Fibroblast of skin of abdomen (primary cell): Measurements from ENCODE around the gene E2F6. TPM values are rescaled to one million over a fixed set of nuclear protein-coding genes. Genes with fewer than 3 reads are reported as not detected.

Experiments used
- DNase-seq: peaks from one replicate; pipeline ENCODE4 v3.0.0-alpha.2; 2013
- polyA plus RNA-seq, 2 experiments: library from polyadenylated mRNA; unstranded; fragments of 120-200 nt; gene quantifications; one replicate each; pipeline ENCODE4 v1.2.1, GENCODE V29; 2013; ENCODE audit not compliant: insufficient read length in 2 of 2

Gene E2F6
- 12.3 TPM for polyA plus RNA-seq (2013, experiment 1 of 2; ENCODE audit: insufficient read length)
- 13.5 TPM for polyA plus RNA-seq (2013, experiment 2 of 2; ENCODE audit: insufficient read length)

DNA sequence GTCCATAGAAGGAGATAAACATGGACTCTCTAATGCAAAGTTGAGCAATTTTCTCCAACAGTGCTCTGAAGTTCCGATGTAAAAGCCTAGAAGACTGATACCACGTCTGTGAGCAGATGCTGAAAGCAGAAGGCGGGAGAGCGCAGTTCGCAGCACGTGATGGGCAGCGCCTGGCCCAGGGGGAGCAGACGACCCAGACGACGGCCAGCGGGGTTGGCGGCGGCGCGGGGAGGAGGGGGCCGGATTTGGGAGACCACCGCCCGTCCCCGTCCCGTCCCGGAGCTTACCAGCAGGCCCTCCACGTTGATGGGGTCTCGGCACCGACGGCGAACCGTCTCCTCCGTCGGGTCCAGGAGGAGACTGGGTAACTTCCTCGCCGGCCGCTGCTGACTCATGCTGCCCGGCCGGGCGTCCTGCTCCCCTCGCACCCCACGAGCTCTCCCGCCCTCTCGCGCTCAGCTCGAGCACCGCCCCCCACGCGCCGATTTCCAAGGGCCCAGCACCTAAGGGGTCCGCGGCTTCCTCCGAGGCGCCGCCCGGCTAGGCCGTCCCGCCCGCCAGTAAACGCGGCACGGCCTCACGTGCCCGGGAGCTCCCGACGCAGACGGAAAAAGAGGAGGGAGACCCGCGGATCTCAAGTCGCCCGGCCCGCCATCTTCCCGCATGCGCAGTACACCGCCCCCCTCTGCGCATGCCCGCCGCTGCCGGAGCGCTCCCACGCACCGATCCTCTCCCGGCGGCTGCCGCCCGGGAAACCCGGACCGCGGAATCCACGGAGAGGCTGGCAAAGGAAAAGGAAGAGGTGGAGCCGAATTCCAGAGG is at the start of gene E2F6:
E2F6 (minus strand) TSS at position 677 of the 822 bp plus-strand sequence; CDS start at position 395, 282 bp downstream.
- peak; percentile 95 for DNase-seq

DNA sequence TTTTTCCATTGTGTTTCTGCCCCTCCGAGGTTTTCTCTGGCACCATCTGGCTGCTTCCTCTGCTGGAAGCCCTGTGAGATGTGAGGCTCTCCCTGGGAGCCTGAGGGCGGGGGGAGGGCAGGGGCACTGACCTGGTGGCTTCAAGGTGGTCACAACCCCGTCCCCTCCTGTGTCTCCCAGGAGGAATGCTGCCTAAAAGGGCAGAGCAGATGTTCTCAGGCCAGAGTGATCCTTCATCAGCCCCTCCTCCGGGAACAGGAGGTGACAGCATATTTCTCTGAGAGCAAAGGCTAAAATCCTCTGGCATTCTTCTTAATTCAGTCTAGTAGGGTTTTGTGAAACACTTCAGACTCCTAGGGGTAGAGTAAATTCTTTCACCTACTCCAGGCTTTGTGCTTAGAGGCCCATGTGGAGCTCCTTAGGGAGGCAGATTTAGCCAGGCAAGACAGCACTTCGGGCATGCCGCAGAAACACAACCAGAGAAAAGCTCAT is 49.6 kb upstream of the E2F6 start:
- no peak for DNase-seq

DNA sequence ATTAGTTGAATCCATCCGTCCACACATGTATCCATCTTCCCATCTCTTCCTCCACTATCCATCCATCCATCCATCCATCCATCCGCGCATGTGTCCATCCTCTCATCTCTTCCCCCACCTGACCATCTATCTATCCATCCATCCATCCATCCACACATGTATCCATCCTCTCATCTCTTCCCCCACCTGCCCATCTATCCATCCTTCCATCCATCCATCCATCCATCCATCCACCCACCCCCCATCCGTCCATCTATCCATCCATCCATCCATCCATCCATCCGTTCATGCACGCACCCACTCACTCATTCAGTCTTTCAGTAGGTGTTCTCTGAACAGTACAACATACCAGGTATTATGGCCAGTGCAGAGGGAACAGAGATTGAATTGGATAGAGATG is 48.9 kb upstream of the E2F6 start:
- DNase-seq: no peak

DNA sequence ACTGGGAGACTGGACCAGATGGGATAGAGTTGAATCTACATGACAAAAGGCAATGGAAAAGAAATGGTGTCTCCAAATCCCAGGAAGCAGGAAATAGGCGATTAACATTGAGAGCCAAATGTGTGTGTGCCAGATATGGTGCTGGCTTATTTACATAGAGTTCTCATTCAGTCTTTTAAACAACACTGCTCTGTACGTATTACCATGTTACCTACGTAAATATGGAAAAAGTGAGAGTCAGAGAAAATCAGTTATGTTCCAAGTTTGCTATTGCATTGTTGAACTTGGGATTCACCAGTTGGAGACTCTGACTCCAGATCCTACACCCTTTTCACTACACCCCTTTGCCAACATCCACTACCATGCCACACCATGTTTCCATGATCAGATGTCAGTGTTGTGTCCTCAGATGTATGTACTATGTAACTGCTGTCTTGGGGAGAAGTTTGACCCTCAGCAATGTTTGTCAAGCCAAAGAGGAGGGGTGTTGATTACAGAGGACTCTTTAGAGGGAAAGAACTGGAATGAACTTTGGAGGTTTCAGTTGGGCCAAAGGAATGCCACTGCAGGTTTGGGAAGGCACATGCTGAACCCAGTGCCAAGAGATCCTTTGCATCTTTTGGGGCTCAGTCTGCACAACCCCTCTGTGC is 48.2 kb upstream of the E2F6 start:
- no peak for DNase-seq

DNA sequence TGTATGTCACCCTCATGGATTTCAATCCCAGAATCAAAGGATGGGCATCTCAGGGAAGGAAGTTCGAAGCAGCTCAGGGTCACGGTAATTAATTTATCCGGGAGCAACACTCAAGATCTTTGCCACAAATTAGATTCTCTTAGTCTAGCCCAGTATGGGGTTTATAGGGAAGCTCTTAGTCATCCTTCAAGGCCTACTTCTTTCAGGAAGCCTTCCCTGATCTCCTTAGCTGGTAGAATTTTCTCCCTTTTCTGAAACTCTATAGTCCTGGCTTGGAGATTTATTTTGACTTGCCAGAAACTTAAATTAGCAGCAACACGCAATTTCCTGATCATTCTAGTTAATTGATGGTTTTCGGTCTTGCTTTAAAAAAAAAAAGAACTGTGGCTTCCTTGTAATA is 47.4 kb upstream of the E2F6 start:
- no peak for DNase-seq

DNA sequence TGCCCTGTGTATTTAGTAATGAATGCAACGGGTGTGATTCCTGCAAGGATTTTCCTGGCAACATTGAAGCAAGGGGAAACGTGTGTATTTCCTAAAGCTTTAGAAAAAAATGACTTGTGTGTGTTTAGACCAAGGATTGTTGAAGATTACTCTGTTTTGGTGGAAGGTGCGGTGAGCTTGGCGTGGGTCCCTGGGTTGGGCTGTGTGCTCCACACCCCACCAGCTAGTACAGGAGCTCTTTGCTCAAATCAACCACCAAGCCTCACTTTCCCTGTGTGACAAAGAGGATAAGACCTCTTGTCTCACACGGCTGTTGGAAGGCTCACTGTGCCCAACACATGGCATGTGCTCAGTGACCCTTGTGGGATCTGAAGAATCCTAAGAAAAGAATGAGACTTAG is 46.5 kb upstream of the E2F6 start:
- DNase-seq: no peak

DNA sequence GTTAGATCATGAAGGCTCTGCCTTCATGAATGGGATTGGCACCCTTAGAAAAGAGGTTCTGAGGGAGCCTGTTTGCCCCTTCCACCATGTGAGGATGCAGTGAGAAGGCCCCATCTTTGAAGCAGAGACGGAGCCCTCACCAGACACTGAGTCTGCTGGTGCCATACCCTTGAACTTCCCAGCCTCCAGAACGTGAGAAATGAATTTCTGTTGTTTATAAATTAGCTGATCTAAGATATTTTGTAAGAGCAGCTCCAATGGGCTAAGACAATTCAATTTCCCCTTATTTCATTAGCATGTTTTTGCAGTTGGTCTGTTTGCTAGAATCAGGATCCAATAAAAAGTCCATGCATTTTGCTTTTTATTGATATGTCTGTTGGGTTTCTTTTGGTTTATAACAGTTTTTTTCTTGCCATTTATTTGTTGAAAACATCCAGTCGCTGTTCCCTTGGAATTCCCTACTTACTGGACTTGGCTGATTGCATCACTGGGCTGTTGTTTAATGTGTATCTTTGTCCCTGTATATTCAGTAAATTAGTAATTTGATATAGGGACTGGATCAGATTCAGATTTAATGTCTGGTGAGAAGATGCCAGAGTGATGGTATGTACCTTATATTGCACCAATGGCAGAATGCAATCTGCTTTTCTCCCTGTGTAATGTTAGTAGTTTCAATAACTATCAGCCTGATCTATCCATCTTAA is 43.8 kb upstream of the E2F6 start:
- no peak for DNase-seq

DNA sequence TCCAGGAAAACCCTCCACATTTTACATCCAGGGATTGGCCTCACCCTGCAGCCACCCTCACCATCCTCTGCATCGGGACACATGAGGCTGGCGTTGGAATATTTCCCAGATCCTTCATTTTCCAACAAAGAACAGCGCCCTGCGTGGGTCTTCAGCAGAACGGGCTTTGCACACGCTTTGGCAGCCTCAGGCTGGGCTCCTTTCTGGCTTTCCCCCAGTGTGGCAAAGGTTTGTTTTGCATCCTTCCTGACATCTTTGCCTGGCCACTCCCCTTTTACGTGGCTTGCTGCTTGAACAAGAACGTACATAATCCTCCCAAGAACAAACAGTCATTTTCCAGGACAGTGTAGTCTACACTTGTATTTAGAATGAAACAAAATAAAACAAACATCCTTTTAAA is 42.3 kb upstream of the E2F6 start:
- DNase-seq: no peak

- no peak for DNase-seq
Measured at GRCh38 chr2:11507517-11507916, 41.6 kb upstream of the E2F6 start.

DNA sequence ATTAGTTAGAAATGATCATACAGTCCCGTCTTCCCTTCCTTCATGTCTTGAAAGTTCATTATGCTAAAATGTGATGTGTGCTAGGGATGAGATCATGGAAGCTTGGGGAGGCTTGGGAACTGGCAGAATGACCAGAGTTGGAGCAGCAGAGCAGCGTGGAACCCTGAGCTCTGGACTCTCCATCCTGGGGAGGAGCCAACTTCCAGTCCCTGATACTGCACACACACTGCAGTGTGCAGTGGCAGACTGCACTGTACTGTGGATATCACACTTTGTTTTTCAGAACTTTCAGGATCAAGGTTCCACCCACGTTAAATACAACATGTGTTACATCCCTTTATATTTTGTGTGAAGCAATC is 40.6 kb upstream of the E2F6 start:
- no peak for DNase-seq

- peak; percentile 22 for DNase-seq
Measured at GRCh38 chr2:11505652-11506610, 40.0 kb upstream of the E2F6 start.

DNA sequence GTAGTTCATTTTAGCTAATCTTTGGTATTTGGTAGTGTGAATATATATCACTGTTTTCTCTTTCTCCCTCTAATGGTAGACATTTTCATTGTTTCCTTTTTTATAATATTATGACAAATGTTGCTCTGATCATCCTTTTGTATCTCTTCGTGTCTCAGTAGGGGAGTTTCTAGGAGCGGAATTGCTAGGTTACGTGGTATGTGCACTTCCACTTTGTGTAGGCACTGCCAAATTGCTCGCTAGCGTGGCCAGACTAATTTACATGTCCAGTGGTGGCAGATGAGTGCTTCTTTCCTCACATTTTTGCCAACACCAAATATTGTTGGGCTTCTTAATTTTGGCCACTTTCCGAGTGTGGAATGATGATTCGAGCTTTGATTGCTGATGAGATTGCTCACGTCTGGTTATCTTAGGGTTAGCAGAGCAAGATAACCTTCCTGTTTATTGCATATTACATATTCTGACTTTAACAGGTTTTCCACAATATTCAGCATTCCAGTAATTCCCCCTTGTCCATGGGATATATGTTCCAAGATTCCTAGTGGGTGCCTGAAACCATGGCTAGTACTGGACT is 37.5 kb upstream of the E2F6 start:
- DNase-seq: no peak

DNA sequence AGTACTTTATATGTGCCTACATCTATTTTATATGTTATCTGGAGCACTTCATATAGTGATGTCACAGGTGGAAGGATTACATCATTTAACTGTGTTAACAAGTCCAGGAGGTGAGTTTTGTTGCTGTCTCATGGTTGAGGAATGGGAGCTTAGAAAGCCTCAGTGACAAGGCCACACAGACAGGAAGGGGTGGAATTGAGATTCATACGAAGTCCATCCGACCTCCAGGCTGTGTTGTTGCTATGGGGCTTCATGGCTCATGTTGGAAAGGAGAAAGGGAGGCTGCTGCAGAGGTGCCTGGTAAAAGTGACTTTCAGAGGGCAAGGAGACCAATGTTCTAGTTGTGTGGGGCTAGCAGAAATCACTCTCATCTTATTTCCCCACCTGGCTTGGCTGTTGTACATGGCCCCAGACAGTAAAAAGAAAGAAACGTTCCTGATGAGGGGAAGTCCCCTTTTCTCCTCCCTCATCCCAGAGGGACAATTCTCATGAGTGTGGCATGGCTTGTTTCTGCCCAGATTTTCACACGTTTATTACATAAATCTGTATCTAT is 36.9 kb upstream of the E2F6 start:
- DNase-seq: peak; percentile 17

GRCh38 chr2:11500702-11501303 is 34.8 kb upstream of the E2F6 start:
- DNase-seq: no peak

DNA sequence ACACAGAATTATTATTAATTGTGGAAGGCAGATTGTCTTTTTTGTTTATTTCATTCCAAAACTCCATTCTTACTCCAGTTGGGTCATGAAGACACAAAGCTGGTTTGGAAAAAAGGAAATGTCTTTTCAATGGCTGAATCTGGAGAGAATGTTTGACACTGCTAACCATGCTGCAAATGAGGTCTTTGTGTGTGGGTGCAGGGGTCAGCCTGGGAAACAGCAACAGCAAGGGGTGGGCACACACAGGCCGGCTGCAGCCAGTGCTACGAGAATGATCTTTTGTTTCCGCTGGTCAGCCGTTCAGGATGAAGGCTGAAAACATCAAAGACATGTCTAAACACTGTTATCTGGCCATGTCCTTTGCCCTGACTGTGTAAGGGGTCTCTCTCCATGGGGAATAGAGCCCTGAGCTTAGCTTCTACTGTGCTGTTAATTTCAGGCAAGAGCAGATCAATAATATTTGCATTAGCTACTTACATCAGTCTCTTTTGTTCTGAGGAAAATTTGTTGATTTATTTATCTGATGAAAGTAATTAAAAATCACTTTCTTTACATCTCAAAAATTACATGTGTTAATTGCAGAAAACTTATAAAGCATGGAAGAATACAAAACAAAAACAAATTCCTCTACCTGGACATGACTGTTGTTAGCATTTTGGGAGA is 33.3 kb upstream of the E2F6 start:
- DNase-seq: no peak

DNA sequence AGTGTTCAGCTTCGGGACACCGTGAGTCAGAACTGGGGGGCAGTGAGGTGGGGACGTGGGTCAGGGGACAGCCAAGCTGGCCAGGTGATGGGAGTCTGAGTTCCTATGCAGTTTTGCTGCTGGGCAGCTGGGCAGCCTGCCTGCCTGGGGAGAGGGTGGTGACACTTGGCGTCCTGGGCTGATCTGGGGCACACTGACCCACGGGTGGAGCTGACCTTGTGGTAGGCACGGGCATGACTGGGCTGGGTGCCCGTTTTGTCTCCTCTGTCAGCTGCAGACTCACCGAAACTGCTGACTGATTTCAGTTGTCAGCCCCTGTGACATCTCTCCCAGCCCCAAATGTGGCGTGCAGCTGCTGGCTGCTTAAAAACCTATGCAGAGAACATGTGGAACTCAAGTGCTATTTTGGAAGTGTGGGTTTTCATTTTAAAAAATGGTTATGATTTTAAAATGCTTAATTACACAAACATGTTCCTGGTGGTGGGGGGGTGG is 32.6 kb upstream of the E2F6 start:
- DNase-seq: no peak

DNA sequence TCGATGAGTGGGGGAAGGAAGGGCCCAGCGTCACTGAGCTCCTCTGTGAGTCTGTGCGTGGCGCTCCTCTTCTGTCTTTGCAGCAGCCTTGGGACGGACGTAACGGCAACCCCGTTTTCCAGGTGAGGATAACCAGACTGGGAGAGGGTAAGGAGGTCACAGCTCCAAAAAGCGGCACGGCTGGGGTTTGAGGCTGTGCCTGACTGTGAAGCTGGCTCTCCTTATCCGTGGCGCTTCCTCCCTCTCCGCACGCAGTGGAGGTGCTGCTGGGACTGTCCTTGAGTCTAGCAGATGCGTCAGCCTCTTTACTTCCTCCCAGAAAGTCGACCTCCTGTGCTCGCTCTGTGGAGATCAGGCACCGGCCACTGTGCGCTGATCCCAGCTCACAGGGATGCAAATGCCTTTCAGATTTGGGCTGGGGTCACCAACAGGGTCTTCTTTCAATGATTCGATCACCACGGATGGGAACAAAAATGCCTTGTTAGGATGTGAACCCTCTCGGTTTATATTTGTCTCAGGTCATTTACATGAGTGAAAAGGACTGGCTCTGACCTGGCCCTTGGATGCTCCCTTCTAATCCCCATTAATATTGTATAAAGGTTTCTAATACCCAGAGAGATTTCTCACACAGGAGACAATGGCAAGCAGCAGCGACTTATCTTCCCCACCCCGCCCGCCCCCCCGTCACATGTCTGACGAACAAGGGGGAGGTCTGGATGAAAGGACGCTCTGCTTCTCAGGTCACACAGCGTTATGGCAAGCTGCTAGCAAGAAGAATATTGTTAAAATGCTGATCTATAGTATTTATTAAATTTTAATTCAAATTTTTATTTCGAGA is 30.1 kb upstream of the E2F6 start:
- no peak for DNase-seq

DNA sequence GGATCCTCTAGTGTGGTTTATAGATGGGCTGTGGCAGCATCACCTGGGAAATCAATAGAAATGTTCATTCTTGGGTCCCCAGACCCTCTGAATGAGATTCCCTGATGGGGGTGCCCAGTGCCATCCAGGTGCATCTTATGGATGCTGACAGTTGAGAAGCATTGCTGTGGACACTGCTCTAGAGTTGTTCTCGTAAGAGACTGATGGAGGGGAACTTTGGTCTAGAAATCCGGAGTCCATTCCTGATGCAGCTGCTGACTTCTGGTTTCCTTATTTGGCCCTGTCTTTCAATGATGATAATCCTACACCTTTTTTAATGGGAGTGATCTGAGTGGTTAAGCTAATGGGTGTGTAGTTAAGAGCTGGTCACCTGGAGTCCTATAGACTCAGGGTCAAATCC is 28.3 kb upstream of the E2F6 start:
- no peak for DNase-seq

- DNase-seq: no peak
Measured at GRCh38 chr2:11493282-11493681, 27.3 kb upstream of the E2F6 start.
